AG09309 (cell line): ENCODE data around the gene MYO10.
A peak's percentile ranks its signal among the peaks of the same experiment; 100 is the strongest.

ENCODE experiments used
- DNase-seq: peaks from one replicate; pipeline ENCODE4 v3.0.0-alpha.2; 2010; ENCODE audit warnings: low read depth
- H3K4me3 ChIP-seq: 2 replicates; pipeline ENCODE4 v1.5.1; 2011; ENCODE audit warnings: mild to moderate bottlenecking, low read depth, low read length, moderate library complexity; ENCODE audit not compliant: control insufficient read depth
- TF ChIP-seq, protein P1 (sequence below): IDR thresholded peaks from 2 replicates; pipeline ENCODE4 v1.5.1; 2011; ENCODE audit warnings: mild to moderate bottlenecking, low read depth, low read length, inconsistent platforms; ENCODE audit not compliant: insufficient read depth, control insufficient read depth; ENCODE audit errors: missing control alignments

The MYO10 gene

DNA sequence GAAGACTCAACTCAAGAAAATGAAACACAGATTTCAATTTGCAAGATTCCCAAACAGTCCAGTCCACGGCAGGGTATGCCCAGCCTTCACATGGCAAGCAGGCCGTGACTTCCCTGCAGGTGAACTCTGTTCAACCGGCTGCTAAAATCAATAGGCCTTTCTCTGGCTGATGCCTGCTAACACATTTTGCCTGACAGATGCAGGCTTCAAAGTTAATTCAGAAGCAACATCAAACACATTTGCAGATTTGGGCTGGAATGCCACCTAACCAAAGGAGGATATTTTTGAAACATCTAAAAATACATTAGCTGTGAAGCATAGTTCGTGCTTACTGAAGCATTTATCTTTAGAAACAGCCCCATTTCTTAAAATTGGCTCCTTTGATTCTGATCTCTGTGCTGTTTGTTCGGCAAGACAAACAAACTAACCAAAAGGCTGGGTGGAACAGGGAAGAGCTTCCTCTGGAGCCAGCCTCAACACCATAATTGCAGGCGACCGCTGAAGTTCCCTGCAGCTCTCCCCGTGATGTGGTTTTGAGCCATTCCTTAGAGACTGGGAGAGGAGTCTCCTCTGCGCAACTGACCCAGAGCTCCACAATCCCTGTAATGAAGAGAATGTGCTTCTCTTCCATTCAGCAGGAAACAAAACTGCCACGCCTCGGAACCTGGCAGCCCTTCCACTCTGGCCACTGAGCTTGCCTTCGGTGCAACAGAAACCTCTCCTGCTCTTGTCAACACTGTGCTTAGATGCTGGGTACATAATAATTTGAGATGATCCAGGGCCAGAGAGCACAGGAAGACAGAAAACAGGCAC, 126.5 kb downstream of the MYO10 start:
- no peak overlapping the region for H3K4me3 ChIP-seq
- DNase-seq = peak; percentile 71
- TF ChIP-seq, protein P1, sequence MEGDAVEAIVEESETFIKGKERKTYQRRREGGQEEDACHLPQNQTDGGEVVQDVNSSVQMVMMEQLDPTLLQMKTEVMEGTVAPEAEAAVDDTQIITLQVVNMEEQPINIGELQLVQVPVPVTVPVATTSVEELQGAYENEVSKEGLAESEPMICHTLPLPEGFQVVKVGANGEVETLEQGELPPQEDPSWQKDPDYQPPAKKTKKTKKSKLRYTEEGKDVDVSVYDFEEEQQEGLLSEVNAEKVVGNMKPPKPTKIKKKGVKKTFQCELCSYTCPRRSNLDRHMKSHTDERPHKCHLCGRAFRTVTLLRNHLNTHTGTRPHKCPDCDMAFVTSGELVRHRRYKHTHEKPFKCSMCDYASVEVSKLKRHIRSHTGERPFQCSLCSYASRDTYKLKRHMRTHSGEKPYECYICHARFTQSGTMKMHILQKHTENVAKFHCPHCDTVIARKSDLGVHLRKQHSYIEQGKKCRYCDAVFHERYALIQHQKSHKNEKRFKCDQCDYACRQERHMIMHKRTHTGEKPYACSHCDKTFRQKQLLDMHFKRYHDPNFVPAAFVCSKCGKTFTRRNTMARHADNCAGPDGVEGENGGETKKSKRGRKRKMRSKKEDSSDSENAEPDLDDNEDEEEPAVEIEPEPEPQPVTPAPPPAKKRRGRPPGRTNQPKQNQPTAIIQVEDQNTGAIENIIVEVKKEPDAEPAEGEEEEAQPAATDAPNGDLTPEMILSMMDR = no peak

DNA sequence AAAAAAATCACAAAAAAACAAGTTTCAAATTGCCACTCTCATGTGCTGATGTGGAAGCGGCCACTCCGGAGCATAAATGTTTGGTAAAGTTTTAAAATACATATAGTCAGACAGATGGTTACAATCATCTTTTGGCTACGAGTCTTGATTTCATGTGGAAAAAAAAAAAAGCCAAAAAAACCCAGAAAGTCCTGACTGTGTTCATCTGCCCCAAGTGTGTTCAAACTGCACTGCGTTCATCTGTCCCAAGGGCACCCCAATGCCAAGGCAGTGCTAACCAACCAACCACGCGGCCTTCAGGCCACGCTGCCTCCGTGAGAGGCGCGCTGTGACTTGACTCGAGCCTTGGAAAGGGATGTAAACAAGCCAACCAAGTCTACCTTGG, 127.1 kb downstream of the MYO10 start:
- TF ChIP-seq, protein P1 = no peak
- no peak for DNase-seq
- H3K4me3 ChIP-seq = no peak overlapping the region

DNA sequence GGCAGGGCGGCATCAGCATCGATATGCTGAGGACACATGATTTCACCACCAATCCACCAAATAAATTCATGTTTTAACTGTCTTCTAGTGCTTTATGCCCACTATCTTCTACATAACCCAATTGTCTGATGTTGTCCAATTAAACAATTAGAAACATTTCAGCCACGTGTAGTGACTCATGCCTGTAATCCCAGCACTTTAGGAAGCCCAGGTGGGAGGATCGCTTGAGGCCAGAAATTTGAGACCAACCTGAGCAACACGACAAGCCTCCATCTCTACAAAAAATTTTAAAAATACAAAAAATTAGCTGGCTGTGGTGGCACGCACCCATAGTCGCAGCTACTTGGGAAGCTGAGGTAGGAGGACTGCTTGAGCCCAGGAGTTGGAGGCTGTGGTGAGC, 128.1 kb downstream of the MYO10 start:
- DNase-seq = no peak
- H3K4me3 ChIP-seq = no peak overlapping the region
- TF ChIP-seq, protein P1 = no peak

DNA sequence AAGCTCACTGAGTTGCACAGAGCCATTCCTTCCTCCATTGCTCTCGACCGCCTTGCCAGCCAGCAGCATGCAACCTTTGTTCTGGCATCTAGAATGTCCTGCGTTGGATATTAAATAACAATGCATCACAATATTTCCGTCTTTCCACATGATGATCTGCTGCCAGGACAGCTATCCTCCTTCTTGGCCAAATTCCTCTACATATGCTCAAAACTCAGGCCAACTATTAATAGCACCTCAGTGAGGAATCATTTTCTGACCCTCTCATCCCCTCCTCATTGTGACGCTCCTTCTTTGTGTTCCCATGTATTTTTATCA, 128.6 kb downstream of the MYO10 start:
- TF ChIP-seq, protein P1 = no peak
- H3K4me3 ChIP-seq = no peak overlapping the region
- no peak for DNase-seq

DNA sequence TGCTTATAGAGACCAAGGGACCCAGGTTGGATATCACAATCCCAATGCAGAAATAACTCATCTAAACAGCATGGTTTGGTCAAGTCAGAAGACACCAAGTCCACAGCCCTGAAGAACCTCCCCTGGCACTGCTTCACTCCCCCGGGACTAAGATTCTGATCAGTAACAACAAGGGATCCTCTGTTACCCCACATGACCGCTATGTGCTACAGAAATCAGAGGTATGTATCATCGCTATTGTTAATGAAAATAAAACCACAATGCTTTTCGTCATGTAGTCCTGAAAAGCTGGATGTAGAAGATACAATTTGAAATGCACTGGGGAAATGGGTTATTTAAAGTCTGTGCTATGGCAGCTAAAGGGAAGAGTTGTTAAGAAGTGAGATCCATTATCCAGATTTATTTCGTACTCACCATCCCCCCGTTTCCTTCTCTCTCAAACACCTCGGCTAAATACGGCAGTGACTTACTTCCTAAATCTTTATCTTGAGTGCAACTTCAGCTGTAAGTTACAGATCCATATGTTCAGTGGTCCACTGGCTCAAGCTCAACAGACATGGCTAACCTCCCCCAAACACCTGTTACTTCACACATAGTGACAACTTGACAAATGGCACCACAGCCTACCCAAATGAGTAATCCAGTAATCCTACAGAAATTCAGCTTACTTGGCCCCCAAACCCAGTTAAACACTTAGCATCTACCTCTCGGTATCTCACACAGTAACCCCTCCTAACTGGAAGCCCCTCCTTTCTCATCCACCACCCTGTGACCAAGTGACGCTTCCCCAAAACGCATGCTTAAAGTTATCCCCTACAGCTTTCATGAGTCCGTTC, 129.2 kb downstream of the MYO10 start:
- no peak for DNase-seq
- TF ChIP-seq, protein P1 = no peak
- H3K4me3 ChIP-seq = no peak overlapping the region

DNA sequence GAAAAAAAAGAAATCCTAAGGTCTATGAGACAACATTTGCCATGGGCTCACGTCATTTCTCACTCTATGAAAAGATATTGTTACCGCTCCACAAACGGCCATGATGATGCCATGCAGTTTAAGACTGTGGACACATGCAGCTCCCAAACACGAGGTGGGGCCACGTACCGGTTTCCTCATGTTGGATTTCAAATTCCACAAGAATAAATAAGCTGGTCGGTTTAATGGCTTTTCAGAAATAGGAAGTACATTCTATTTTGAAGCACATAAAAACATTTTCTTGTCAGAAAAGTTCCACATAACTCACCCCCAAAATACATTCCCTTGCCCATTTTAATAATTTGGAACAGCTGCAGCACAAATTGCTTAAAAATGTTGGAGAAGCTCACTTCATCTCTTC, 130.6 kb downstream of the MYO10 start:
- H3K4me3 ChIP-seq = no peak overlapping the region
- DNase-seq = peak; percentile 76
- TF ChIP-seq, protein P1 = peak; percentile 62

DNA sequence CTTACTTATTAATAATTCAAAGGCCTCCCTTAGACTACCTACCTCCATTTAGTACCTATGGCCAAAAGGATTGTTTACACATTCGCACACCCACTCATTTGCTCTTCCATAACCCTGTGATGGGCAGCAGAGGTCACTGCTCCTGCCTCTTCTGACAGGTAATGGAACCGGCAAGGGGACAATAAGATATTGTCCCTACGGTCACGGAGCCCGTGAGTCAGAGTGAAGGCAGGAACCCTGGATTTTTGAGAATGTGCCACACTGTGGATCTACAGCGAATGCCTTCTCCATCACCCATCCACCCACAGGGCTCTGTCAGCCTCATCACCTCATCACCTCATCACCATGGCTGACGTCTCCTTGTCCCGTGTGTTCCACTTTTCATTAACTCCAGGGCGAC, 132.3 kb downstream of the MYO10 start:
- no peak overlapping the region for H3K4me3 ChIP-seq
- TF ChIP-seq, protein P1 = no peak
- no peak for DNase-seq
